ENCODE results near the gene KCNQ1. TPM values are rescaled to one million over a fixed set of nuclear protein-coding genes. Genes with fewer than 3 reads are reported as not detected.
A peak's percentile ranks its signal among the peaks of the same experiment; 100 is the strongest.

Gene KCNQ1
- total and polyA plus RNA-seq, 2 experiments from 2014 or later, result not detected

DNA sequence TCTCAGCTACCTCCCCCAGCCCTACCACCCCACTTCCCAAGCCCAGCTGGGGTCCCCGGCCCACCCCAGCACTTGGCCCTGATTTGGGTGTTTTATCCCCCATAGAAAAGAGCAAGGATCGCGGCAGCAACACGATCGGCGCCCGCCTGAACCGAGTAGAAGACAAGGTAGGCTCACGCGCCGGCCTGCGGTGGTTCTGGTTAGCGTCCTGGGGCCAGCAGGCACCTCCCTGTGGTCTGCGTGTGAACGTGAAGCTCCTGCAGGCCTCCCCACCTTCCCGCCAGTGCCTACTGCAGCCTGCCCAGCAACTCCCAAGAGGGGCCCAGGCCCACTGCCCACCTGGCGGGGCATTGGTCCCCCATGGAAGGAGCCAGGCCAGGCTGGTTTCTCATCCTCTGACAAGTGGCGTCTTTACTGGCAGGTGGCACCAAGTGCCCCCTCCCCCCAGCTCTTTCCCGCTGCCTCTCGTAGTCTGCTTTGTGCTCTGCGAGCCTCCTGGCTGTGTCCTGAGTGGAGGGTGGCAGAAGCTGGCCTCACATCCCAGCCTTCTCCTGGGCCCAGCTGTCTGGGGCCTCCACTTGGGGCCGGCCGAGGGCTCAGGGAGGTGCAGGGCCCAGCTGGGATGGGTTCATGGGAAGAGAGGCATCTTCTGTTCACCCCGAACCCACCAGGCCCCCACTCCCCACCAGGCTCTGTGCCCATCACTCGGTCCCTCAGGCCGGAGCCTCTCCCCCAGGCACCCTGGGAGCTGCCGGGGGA lies 333.2 kb downstream of the KCNQ1 start:
- TF ChIP-seq EZH2phosphoT487 (IDR thresholded peaks at IDR 0.05; ENCODE audit: insufficient read depth, low read depth), result no peak
- TF ChIP-seq EZH2 (IDR thresholded peaks at IDR 0.05; ENCODE audit: insufficient read depth, poor library complexity, severe bottlenecking), result no peak
- Histone ChIP-seq H3K9ac (no peak overlapping the region), H3K79me2 (ENCODE audit: insufficient read depth) (no peaks in the 10 kb centered on the region), H3K4me1 (ENCODE audit: insufficient read depth) (0 out of 2 replicates have a peak, but pooled peaks cover 3% of the 10 kb centered on the region), H3K4me3 (no peak overlapping the region), H3K27me3 (replicated peaks; ENCODE audit: insufficient read depth) (peaks cover 20% of the 10 kb centered on the region), H3K9me2 (ENCODE audit: insufficient read depth) (no peaks in the 10 kb centered on the region), H3K36me3 (ENCODE audit: low read depth) (no peaks in the 10 kb centered on the region), H3K9me3 (ENCODE audit: low read depth) (no peaks in the 10 kb centered on the region), H2AFZ (no peak overlapping the region), H3K27ac (no peak overlapping the region), H3K4me2 (ENCODE audit: unreplicated experiment) (no peak overlapping the region), H3F3A (ENCODE audit: insufficient read depth) (no peaks in the 10 kb centered on the region), H4K20me1 (ENCODE audit: insufficient read depth) (no peaks in the 10 kb centered on the region)
- no peak for DNase-seq
- in situ Hi-C loops (cut with MboI), result no loop called here
- 85 to 87% methylated on average over 26 to 27 of the region's 27 CpGs for WGBS, 2 experiments (ENCODE audit: low coverage in 1 of 2, low lambda C conversion rate in 2 of 2, missing lambda C conversion rate in 2 of 2)

GRCh38 chr11:2778630-2779498 lies 334.1 kb downstream of the KCNQ1 start:
- Histone ChIP-seq H3K9me3 (ENCODE audit: low read depth) (no peaks in the 10 kb centered on the region), H3K27me3 (replicated peaks; ENCODE audit: insufficient read depth) (peaks cover 14% of the 10 kb centered on the region), H3K4me2 (ENCODE audit: unreplicated experiment) (no peak overlapping the region), H3K9me2 (ENCODE audit: insufficient read depth) (no peaks in the 10 kb centered on the region), H3K4me3 (no peak overlapping the region), H3F3A (ENCODE audit: insufficient read depth) (0 out of 2 replicates have a peak, but pooled peaks cover 4% of the 10 kb centered on the region), H3K27ac (no peak overlapping the region), H2AFZ (no peak overlapping the region), H3K79me2 (ENCODE audit: insufficient read depth) (no peaks in the 10 kb centered on the region), H3K36me3 (ENCODE audit: low read depth) (no peaks in the 10 kb centered on the region), H3K4me1 (ENCODE audit: insufficient read depth) (0 out of 2 replicates have a peak, but pooled peaks cover 3% of the 10 kb centered on the region), H4K20me1 (ENCODE audit: insufficient read depth) (no peaks in the 10 kb centered on the region), H3K9ac (no peak overlapping the region)
- DNase-seq, result peak; percentile 65
- 32 to 34% methylated on average over 27 to 28 of the region's 28 CpGs for WGBS, 2 experiments (ENCODE audit: low coverage in 1 of 2, low lambda C conversion rate in 2 of 2, missing lambda C conversion rate in 2 of 2)
- in situ Hi-C loops (cut with MboI), result no loop called here
- TF ChIP-seq EZH2 (IDR thresholded peaks at IDR 0.05; ENCODE audit: insufficient read depth, poor library complexity, severe bottlenecking), result no peak
- no peak for TF ChIP-seq EZH2phosphoT487 (IDR thresholded peaks at IDR 0.05; ENCODE audit: insufficient read depth, low read depth)

GRCh38 chr11:2779499-2779980 lies 334.7 kb downstream of the KCNQ1 start:
- 0 out of 2 replicates have a peak, but pooled peaks cover 3% of the 10 kb centered on the region for H3K4me1 ChIP-seq (ENCODE audit: insufficient read depth)

More at GRCh38 chr11:2779499-2779980, 334.7 kb downstream of the KCNQ1 start:
- Histone ChIP-seq H3K9me3 (ENCODE audit: low read depth) (no peaks in the 10 kb centered on the region), H3K79me2 (ENCODE audit: insufficient read depth) (no peaks in the 10 kb centered on the region), H2AFZ (no peak overlapping the region), H3K27me3 (replicated peaks; ENCODE audit: insufficient read depth) (peaks cover 15% of the 10 kb centered on the region), H3F3A (ENCODE audit: insufficient read depth) (0 out of 2 replicates have a peak, but pooled peaks cover 6% of the 10 kb centered on the region), H3K4me3 (no peak overlapping the region), H3K27ac (no peak overlapping the region), H4K20me1 (ENCODE audit: insufficient read depth) (no peaks in the 10 kb centered on the region), H3K36me3 (ENCODE audit: low read depth) (no peaks in the 10 kb centered on the region), H3K9ac (no peak overlapping the region), H3K4me2 (ENCODE audit: unreplicated experiment) (no peak overlapping the region), H3K9me2 (ENCODE audit: insufficient read depth) (no peaks in the 10 kb centered on the region)
- in situ Hi-C loops (cut with MboI), result no loop called here
- WGBS, 2 experiments (ENCODE audit: low coverage in 1 of 2, low lambda C conversion rate in 2 of 2, missing lambda C conversion rate in 2 of 2), result 72 to 84% methylated on average over 11 of the region's 11 CpGs
- TF ChIP-seq EZH2phosphoT487 (IDR thresholded peaks at IDR 0.05; ENCODE audit: insufficient read depth, low read depth), result no peak
- no peak for DNase-seq
